COLO668 (cell line): ENCODE results near the gene ZNF263.

Experiments used
- DNase-seq: peaks from one replicate; lab custom pipeline; 2025; ENCODE audit not compliant: unreplicated experiment; lab: John Stamatoyannopoulos, UW

ZNF263 gene

GRCh38 chr16:3282730-3283542 is at the start of gene ZNF263:
TSS of gene ZNF263 (plus strand) at chr16:3283491. CDS start at chr16:3283819, 328 bp downstream.
- DNase-seq: peak; percentile 96

- no peak for DNase-seq
These were observed 48.8 kb upstream of the ZNF263 start for GRCh38 chr16:3234543-3234856.

- peak; percentile 95 for DNase-seq
These were observed 48.3 kb upstream of the ZNF263 start, which contains the start of gene ZNF200 for GRCh38 chr16:3234857-3235561. TSS of gene ZNF200 (minus strand) at chr16:3235158. CDS start at chr16:3233755, 1,403 bp downstream.

GRCh38 chr16:3235856-3236669 is 47.2 kb upstream of the ZNF263 start:
- DNase-seq: no peak

DNA sequence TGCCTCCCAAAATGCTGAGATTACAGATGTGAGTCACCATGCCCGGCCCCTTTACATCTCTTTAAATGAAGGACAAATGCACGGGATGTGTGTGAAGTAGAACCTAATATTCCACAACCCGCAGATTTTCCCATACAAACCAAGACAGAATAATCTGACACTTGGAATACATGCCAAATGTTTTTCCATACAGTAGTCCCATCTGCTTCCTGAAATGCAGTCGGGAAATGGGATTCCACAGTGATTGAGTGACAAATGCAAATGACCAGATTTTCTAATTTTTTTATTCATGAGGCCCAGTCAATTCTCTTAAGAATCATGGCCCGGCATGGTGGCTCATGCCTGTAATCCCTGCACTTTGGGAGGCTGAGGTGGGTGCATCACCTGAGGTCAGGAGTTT is 41.5 kb upstream of the ZNF263 start:
- DNase-seq: no peak

- no peak for DNase-seq
These were observed 40.6 kb upstream of the ZNF263 start for GRCh38 chr16:3242709-3243108.

- DNase-seq: no peak
These were observed 39.4 kb upstream of the ZNF263 start for GRCh38 chr16:3243882-3244281.

- DNase-seq: no peak
These were observed 37.3 kb upstream of the ZNF263 start for GRCh38 chr16:3246002-3246401.

DNA sequence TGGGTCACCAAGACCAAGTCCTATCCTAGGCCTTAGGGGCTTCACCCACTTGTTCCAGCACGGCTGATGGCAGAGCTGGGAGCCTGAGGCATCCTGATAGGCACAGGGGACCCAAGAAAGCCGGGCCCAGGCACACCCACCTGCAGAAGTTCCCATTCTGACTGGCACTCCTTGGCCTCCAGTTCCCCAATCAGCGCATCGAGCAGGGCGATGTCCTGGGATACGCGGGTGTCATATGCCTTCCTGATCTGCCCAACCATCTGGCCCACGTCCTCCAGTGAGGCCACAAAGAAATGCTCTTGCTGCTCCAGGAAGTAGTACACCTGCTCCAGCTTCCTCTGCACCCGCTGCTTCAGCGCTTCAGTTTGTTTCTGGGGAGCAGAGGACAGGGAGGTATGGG is 36.4 kb upstream of the ZNF263 start:
- DNase-seq: no peak

- DNase-seq: no peak
These were observed 34.7 kb upstream of the ZNF263 start for GRCh38 chr16:3248596-3248995.

GRCh38 chr16:3249020-3249419 is 34.3 kb upstream of the ZNF263 start:
- no peak for DNase-seq

GRCh38 chr16:3249451-3249850 is 33.8 kb upstream of the ZNF263 start:
- DNase-seq: no peak

DNA sequence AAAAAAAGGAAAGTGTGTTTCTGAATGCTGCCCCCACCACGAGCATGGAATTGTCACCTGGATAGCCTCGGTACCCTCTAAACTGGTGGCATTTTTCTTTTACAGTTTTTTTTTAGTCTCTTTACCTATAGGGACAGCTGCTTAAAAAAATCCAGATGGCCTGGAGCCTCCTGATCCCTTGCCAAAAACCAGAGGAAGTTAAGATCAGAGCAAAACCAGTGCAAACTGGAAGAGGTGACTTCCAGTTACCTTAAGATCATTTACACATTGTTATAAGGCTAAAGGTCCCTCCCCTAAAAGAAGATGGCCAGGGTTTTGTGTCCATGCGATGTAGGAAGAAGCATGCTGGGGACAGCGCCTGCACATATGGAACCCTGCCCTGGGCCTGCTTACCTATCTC is 30.3 kb upstream of the ZNF263 start:
- DNase-seq: no peak

DNA sequence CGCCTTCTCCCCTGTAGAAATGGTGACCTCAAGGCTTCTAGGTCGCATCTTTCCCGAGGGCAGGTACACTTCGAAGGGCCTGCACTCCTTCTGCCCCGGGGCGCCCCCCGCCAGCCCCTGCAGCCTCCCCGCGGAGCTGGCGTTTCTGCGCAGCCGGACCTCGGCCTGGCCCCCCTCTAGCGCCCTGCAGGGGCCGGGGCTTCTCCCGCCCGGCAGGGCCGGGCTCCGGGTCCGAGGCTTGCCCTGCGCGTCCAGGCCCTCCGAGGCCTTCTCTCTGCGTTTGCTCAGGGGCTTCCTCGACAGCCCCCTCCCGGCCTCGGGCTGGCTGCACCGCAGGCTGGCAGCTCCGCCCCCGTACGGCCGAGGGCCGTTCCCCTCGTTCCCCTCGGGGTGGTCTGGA is 29.0 kb upstream of the ZNF263 start:
- no peak for DNase-seq

GRCh38 chr16:3256146-3256865 is 27.0 kb upstream of the ZNF263 start, which contains the start of gene MEFV:
TSS of gene MEFV (minus strand) at chr16:3256633. CDS start at chr16:3256587, 46 bp downstream.
- DNase-seq: no peak

DNA sequence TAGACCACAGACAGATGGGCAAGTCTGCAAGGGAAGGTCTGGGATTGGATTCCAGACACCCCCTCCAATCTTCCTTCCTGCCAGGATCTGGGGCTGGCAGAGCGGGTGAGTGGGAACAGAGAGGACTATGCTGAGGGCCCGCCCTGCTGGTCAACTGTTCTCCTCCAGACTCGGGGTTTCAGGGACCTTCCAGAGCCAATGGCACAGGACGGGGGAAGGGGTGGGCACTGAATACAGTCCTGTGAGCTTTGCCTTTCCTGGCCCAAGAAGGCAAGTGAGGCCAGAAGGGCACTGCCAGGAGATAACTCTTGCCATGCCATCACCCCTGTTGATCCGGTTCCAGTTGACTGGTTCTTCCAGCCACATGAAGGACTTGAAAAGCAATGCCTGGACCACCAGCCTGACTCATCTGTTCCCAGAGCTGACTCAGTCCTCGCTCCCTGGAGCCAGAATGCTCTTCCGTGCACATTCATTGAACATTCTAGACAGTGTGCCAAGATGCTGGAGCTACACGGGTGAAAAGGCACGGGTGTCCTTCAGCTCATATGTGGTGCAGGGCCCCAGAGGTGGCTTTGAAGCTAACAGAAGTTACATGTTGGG is 26.3 kb upstream of the ZNF263 start:
- no peak for DNase-seq

GRCh38 chr16:3259836-3260235 is 23.5 kb upstream of the ZNF263 start:
- no peak for DNase-seq

DNA sequence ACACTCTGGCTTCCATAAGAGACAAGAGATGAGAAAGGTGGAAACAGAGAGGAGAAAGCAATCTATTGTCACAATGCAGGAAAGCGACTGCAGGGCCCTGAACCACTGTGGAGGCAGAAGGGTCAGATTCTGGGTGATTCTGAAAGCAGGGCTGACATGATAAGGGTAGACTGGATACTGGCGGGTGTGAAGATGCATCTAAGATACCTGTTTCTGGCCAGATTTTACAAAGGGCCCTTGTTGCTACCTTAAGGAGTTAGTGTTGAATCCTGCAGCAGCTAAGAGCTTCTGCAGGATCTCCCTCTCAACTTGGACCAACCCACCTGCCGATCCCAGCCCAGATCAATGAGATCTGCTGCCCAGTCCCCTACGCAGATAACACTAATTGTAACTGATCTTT is 20.8 kb upstream of the ZNF263 start:
- no peak for DNase-seq

DNA sequence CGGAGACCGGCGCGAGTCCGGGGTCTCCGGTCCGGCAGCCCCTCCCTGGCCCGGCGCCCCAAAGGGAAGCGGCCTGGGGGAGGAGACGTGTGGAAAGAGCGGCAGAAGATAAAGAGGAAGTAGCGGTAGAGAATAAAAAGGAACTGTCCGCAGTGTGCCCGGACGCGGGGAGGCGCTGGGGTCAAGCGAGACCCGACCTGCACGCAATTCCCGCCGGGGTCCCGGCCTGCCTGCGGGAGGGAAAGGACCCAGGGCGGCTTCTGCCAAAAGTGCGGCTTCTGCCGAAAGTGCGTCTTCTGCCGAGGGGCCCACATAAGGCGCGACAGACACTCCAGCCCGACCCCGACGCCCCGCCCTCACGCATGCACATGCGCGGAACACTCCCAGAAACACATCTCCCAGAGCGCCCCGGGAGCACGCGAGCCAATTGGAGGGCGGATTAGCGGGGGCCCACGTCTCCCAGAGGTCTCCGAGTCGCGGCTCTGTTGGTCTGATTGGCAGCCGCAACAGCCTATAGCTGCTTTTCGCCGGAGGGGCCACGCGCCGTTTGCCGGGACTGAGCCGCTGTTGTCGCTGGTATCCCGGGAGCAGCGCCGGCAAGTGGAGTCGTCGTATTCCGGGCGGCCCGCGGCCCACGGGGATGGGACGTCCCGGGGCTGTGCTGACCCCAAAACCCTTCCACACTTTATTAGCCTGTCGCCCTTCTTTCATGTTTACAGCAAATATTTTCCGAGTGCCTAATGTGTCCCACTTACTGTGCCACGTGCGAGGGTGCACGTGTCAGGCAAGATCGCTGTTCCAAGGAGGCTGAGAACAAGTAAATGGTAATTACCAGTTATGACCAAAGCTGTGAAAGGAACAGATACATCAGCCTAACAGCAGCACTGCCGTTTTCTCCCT is 18.9 kb upstream of the ZNF263 start:
- DNase-seq: peak; percentile 98
